CD4-positive, alpha-beta T cell treated with Interleukin-6 for 4 hours (primary cell): Measurements from ENCODE around the gene KATNAL1.

ENCODE experiments used
- DNase-seq: peaks from one replicate; pipeline ENCODE4 v3.0.0-alpha.2; 2020; ENCODE audit warnings: mixed read lengths

KATNAL1 gene

DNA sequence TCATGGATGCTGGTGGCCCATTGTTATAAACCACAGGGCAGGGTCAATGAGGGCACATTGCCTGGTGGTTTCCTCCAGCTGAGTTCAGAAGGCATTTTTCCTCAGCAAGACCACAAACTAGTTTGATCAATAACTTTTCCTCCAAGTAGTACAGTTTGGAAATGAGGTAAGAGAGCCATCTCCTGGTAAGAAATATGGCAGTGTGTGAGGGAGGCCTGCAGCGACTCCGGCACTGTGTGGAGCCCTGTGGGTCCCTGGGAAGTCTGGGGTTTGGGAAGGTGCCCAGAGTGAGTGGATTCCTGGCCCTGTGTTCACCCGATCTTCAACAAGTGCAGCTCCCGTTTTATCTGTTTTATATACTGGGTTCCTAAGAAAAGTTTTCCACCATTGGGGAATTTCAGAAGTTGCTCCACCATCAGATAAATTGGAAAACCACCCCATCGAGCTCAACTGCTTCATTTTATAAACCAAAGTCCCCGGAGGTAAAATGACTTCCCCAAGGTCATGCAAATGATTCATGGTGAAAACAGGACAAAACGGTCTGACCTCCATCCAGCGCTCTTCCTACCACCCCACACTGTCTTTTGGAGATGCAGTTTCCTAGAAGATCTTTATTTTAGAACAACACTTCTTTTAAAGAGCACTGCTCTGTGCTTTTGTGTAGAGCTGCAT, 148.4 kb downstream of the KATNAL1 start:
- DNase-seq, result peak; percentile 29

DNA sequence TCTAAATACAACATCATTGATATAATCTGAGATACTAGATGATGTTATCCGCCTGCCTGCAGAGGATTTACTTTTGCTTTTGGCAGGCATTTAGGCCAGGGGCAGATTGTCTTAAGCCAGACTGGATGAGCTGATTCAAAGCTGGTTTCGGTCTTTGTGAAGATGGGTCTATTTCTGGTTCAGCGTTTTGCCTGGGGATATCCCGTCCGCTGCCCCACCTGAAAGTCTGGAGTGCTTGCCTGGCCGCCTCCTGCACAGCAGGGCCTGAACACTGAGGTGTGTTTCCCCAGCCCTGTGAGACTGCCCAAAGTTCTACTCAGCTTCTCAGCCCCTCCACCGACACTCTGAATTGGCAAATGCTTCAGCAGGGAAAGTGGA, 149.7 kb downstream of the KATNAL1 start:
- DNase-seq, result no peak

DNA sequence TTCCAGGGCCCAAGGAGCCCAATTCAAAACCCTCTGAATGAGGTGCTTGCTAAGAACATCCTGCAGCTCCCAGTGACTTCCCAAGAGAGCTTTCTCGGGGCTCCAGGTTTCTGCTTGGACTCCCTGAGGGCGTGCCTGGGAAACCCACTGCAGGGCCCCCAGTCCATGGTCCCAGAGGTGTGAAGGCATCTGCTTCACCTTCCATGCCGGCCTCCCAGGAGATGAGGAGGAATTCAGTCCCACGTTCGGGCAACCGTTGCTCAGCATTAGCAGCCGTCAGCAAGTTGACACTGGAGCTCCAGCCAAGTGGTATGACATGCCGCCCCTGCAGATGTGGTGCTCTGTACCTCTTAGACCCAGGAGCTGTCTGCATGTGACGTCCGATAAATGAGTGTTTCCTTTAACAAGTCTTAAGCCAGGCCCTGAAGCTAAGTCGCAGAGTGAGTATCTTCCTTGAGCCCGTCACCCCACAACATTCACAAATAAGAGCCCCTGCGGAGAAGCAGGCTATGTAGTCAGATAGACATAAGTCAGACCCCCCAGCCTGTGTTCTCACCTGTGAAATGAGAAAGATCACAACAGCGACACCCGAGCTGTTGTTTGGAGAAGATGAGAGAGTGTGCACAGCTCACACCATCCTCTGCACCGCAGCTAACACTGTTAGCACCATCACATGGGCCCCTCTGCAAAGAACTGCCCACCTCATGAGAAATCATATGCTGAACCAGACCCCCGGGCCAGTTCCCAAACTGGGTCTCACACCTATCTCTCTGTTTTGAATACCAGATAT, 150.3 kb downstream of the KATNAL1 start:
- DNase-seq, result no peak

DNA sequence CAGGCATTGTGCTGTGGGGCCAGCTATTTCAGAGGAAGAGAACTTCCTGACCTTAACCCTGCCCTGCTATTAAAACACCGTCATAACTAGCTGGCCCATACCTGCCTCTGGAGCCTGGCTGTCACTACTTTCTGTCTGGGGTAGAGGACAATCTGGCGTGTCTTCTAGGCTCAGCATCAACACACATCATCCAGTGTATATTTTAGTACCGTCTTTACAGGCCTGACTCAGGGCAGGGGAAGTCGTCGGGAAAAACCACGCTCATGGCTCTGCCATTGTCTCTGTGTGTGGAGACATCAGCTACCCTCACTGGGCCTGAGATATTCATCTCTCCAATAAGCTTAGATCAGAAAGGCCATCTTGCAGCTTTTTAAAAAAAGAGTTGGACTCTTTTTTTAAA, 151.1 kb downstream of the KATNAL1 start:
- no peak for DNase-seq

DNA sequence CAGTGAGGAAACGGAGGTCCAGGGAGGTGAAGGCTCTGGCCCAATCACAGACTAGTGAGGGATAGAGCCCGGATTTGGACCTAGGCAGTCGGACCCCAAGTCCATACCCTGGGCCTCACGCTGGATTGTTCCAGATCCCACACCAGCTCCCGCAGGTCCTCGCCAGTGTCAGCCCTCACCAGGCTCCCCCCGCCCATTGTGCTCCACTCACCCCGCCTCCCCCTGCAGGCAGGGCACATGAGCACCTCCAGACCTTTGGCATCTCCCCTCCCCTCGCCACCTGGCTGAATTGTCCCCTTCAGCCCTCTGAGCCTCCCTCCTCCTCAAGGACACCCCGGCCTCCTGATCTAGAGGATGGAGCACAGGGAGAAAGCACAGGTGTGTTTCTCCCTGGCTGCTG, 152.4 kb downstream of the KATNAL1 start:
- DNase-seq, result no peak

DNA sequence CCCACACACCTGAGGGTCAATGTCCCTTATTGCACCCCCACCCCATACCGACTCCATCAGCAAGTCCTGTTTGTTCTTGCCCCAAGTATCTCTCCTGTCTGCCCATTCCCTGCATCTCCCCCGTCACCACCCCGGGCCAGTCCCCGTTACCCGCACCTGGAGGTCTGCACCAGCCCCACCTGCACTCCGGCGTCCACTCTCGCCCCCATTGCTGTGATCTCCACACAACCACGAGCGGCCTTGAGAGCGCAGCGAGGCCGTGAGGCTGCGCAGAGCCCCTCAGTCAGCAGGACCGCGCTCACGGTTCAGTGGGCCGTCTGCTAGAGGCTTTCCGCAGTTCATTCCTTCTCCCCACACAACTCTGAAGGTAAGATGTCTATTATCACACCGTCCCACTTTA, 152.8 kb downstream of the KATNAL1 start:
- DNase-seq, result no peak

GRCh38 chr13:30153545-30154426, 153.6 kb downstream of the KATNAL1 start:
- DNase-seq, result no peak
